IPS-NIHi7 (cell line): ENCODE measurements around the gene NUFIP1.
"Not testable (repeated sequence)": the region's sequence is repeated elsewhere in the genome, so short reads cannot be mapped to it uniquely, and the experiment has no call there.

Source experiments
- DNase-seq: peaks from one replicate; pipeline ENCODE4 v3.0.0; 2012; ENCODE audit warnings: mixed read lengths; ENCODE audit errors: extremely low spot score

The NUFIP1 gene

GRCh38 chr13:44969551-44970484, 19.5 kb downstream of the NUFIP1 start:
- peak; percentile 57 for DNase-seq

- DNase-seq = no peak
Measured at GRCh38 chr13:44968434-44968815, 20.8 kb downstream of the NUFIP1 start.

GRCh38 chr13:44967704-44968433, 21.4 kb downstream of the NUFIP1 start:
- DNase-seq = no peak

- DNase-seq = no peak
Measured at GRCh38 chr13:44961997-44962396, 27.3 kb downstream of the NUFIP1 start.

GRCh38 chr13:44955406-44955805, 33.9 kb downstream of the NUFIP1 start:
- no peak for DNase-seq

DNA sequence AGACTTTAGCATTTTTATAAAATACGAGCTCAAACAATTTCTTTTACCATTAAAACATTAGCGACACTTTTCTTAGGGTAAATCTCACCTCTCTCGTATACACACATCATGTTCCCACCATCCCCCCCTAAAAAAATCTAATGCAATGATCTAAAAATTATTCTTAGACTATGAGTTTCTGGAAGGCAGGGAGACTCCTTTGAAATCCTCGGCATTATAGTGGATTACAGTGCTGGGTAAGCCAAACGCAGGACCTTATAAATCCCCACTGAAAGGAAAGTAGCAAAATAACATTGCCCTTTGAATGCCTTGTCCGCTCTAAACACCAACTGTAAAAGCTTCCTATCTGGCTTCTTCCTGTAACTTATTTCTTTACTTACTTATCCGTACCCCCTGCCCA, 35.0 kb downstream of the NUFIP1 start:
- DNase-seq = no peak

GRCh38 chr13:44952671-44953070, 36.6 kb downstream of the NUFIP1 start:
- no peak for DNase-seq

- DNase-seq = no peak
Measured at GRCh38 chr13:44951184-44951583, 38.1 kb downstream of the NUFIP1 start.

DNA sequence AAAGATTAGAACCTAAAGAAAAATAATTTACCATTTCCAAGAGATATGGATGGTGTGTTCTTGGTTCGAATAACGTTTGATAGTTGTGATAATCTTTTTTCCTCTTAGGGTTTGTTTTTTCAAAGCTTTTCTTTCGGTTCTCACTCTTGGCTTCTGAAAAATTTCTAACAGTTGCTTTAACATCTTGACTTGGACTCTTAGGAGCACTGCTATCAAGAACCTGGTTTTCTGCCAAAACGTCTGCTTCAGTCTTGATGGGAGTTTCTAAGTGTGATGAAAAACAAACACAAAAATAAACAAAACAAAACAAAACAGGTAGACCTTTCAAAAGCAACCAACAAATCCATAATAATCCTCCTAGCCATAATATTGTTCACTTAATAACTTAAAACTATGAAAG, 45.9 kb downstream of the NUFIP1 start:
- DNase-seq = not testable (repeated sequence)

DNA sequence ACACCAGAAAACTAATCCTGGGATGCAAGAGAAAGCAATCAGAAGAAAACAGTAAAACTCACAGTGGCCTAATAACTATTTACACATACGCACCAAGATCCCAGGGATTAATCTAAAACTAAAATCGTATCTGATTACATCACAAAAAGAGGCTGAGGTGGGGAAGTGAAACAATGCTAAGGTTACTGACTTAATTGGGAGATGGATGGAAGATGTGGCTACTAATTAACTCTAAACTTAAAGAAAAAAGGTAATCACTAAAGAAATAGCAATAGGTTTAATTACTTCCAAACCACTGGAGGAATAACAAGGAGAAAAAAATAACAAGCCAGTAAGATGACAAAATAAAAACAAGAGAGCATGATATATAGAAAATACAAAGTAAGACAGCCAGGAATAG, 50.4 kb downstream of the NUFIP1 start:
- no peak for DNase-seq

- DNase-seq = no peak
Measured at GRCh38 chr13:44936246-44936645, 53.0 kb downstream of the NUFIP1 start.

GRCh38 chr13:44934724-44935123, 54.5 kb downstream of the NUFIP1 start:
- DNase-seq = no peak

- no peak for DNase-seq
Measured at GRCh38 chr13:44932850-44933251, 56.4 kb downstream of the NUFIP1 start.

GRCh38 chr13:44932171-44932849, 57.0 kb downstream of the NUFIP1 start:
- DNase-seq = no peak

GRCh38 chr13:44930963-44931623, 58.2 kb downstream of the NUFIP1 start:
- DNase-seq = no peak

GRCh38 chr13:44930280-44930679, 59.0 kb downstream of the NUFIP1 start:
- no peak for DNase-seq

GRCh38 chr13:44929692-44930091, 59.6 kb downstream of the NUFIP1 start:
- no peak for DNase-seq

DNA sequence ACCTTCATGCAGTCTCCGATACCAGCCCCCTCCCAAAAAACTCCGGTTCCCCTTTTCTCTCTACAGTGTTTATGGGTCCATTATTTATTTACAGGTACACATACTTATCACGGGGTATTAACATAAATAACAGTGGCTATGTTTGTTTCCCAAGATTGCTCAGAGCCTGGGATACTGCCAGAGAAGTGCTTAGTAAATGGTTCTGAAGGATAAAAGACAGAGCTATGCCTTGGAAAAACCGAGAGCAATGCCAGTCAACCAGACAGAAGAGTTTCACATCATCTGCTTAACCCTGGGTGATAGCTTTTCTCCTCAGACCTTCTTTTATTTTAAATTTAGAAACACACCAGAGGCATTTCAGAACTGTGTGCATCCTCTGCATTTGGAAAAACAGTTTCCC, 61.3 kb downstream of the NUFIP1 start:
- no peak for DNase-seq

GRCh38 chr13:44921931-44922758, 67.1 kb downstream of the NUFIP1 start:
- DNase-seq = no peak

- DNase-seq = no peak
Measured at GRCh38 chr13:44921246-44921877, 67.9 kb downstream of the NUFIP1 start.
